ENCODE measurements around the gene HID1. TPM values are rescaled to one million over a fixed set of nuclear protein-coding genes. Genes with fewer than 3 reads are reported as not detected.
"Not testable (repeated sequence)": the region's sequence is repeated elsewhere in the genome, so short reads cannot be mapped to it uniquely, and the experiment has no call there.

Gene HID1
- total RNA-seq, 1 experiment from 2014 or later = 0.16 TPM

- Histone ChIP-seq H3K9me3 (replicated peaks) (no peaks in the 10 kb centered on the region), H3K4me3 (peak overlapping the region; percentile 90), H3K36me3 (0 out of 2 replicates have a peak, but pooled peaks cover 8% of the 10 kb centered on the region), H3K4me1 (replicated peaks) (peaks cover 18% of the 10 kb centered on the region), H3K27me3 (replicated peaks) (no peaks in the 10 kb centered on the region), H3K27ac (peak overlapping the region; percentile 44)
- peak; percentile 86 to 91 for DNase-seq (ENCODE audit: low read depth in 1 of 2, low spot score in 2 of 2)
These were observed 15.6 kb upstream of the HID1 start for GRCh38 chr17:74987909-74988711.

- Histone ChIP-seq H3K36me3 (0 out of 2 replicates have a peak, but pooled peaks cover 8% of the 10 kb centered on the region), H3K27ac (peak within 1 kb of the TSS; percentile 44), H3K4me1 (replicated peaks) (peaks cover 22% of the 10 kb centered on the region), H3K4me3 (peak within 1 kb of the TSS; percentile 90), H3K27me3 (replicated peaks) (no peaks in the 10 kb centered on the region), H3K9me3 (replicated peaks) (no peaks in the 10 kb centered on the region)
- peak; percentile 83 to 97 for DNase-seq (ENCODE audit: low read depth in 1 of 2, low spot score in 2 of 2)
These were observed 14.9 kb upstream of the HID1 start, which contains the start of gene CDR2L for GRCh38 chr17:74987418-74987908. Gene CDR2L (plus strand): TSS chr17:74987632. CDS start chr17:74988044, 412 bp downstream.

DNA sequence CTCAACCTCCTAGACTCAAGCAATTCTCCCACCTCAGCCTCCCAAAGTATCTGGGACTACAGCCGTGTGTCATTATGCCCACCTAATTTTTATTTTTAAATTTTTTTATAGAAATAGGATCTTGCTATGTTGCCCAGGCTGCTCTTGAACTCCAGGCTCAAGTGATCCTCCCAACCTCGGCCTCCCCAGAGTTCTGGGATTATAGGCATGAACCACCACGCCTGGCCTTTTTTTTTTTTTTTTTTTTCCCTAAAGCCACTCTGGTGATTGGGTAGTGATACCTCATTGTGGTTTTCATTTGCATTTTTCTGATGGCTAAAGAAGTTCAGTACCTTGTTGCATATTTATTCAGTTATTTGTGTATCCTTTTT, 13.6 kb upstream of the HID1 start:
- no peak overlapping the region for H3K27ac ChIP-seq
- H3K27me3 ChIP-seq (replicated peaks) = no peaks in the 10 kb centered on the region
- peaks cover 34% of the 10 kb centered on the region for H3K4me1 ChIP-seq (replicated peaks)
- DNase-seq (ENCODE audit: low read depth in 1 of 2, low spot score in 2 of 2) = no peak
- H3K9me3 ChIP-seq (replicated peaks) = no peaks in the 10 kb centered on the region
- H3K36me3 ChIP-seq = 0 out of 2 replicates have a peak, but pooled peaks cover 8% of the 10 kb centered on the region
- no peak overlapping the region for H3K4me3 ChIP-seq

GRCh38 chr17:74982663-74983313, 10.2 kb upstream of the HID1 start:
- Histone ChIP-seq H3K4me3 (peak overlapping the region; percentile 51), H3K4me1 (replicated peaks) (peaks cover 26% of the 10 kb centered on the region), H3K27ac (peak overlapping the region; percentile 59; the same call in 1 of the 2 replicates)
- H3K36me3 ChIP-seq; H3K27me3 ChIP-seq (replicated peaks); DNase-seq (ENCODE audit: low read depth in 1 of 2, low spot score in 2 of 2); H3K9me3 ChIP-seq (replicated peaks): not testable (repeated sequence)

DNA sequence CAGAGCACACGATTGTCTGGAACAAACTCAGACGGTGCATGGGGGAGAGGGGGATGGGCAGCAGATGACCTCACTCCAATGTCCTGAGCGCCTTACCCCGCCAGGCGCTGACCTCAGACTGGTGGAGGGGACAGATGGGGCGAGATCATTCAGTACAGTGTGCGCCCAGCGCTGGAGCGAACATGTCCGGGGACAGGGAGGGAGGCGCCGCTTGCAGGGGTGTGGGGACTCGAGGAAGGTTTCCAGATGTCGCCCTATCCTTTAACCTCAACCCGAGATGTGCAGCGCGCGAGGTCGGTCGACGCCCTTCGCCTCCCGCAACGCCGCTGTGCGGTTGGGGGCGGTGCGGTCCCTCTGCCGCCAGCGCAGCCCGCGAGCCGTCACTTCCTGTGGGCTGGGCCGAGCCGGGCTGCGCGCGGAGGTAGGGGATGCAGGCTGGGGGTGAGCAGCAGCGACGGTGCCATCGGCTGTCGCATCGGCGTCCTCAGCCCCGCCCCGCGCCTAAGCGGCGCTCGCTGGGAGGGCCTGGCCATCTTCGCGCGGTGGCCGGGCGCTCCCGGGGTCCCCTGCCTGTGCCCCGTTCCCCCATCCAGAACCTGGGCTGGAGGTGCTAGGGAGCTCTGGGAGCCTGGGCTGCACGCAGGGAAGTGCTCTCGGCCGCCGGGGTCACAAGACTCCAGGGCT, 9.6 kb upstream of the HID1 start:
- H3K27me3 ChIP-seq (replicated peaks) = no peaks in the 10 kb centered on the region; the same call in 1 of the 2 replicates
- H3K9me3 ChIP-seq (replicated peaks) = no peaks in the 10 kb centered on the region
- H3K4me1 ChIP-seq (replicated peaks) = peaks cover 22% of the 10 kb centered on the region
- H3K4me3 ChIP-seq = peak overlapping the region; percentile 51
- peak overlapping the region; percentile 59 for H3K27ac ChIP-seq
- H3K36me3 ChIP-seq = no peaks in the 10 kb centered on the region
- peak; percentile 86 to 88 for DNase-seq (ENCODE audit: low read depth in 1 of 2, low spot score in 2 of 2)

DNA sequence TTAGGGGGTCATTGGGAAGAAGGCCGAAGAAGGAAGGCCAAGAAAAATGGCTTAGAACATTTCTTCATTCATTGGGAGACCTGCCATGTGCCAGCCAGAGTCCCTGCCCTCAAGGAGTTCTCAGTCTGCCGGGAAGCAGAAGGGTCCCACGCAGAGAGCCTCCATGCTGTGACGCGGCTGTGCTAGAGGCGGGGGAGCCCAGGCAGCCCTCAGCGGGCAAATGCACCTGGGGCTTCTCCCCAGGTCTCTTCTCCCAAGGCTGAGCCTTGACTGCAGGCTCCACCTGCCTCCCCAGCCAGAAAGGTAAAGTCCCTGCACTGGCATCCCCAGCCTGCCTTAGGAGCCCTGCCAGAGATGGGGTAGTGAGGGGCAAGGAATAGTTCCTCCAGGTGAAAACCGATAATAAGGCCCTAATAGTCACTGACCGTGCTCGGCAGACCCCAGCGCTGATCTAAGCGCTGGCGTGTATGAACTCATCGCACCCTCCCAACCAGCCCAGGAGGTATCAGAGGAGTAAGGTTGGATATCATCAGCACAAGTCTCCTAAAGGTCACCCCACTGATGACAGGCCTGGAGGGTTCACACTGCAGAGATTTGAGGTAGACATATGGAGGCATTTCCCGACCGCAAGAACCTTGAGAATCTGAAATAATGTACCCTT, 8.9 kb upstream of the HID1 start:
- DNase-seq (ENCODE audit: low read depth in 1 of 2, low spot score in 2 of 2) = no peak
- Histone ChIP-seq H3K36me3 (no peaks in the 10 kb centered on the region), H3K27ac (peak overlapping the region; percentile 59), H3K4me1 (replicated peaks) (peaks cover 19% of the 10 kb centered on the region), H3K9me3 (replicated peaks) (no peaks in the 10 kb centered on the region), H3K4me3 (peak overlapping the region; percentile 51), H3K27me3 (replicated peaks) (no peaks in the 10 kb centered on the region; the same call in 1 of the 2 replicates)

DNA sequence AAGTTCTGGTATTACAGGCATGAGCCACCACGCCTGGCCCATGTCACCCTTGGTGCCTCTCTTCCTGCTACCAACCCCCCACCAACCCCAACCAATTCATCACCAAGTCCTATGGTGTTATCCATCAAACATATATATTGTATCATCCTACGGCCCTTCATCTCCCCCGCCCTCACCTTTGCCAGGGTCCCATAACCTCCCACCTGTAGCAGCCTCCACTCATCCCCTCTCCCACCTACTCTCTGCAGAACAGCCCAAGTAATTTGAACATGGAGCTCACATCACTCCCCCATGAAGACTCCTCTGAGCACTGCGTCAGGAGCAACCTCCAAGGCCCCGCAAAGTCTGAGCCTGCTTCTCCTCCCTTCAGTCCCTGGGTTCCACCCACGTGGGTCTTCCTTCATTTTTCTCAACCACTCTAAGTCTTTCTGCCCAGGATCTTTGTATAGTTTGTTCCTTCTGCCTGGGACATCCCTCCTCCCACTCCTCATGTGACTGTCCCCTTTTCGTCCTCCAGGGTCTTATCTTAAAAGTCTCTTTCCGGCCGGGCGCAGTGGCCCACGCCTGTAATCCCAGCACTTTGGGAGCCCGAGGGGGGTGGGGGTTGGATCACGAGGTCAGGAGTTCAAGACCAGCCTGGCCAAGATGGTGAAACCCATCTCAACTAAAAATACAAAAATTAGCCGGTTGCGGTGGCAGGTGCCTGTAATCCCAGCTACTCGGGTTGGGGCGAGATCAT, 7.0 kb upstream of the HID1 start:
- no peak overlapping the region for H3K27ac ChIP-seq
- H3K9me3 ChIP-seq (replicated peaks) = no peaks in the 10 kb centered on the region
- H3K4me3 ChIP-seq = no peak overlapping the region
- peaks cover 19% of the 10 kb centered on the region for H3K4me1 ChIP-seq (replicated peaks)
- H3K27me3 ChIP-seq (replicated peaks) = peaks cover 12% of the 10 kb centered on the region
- H3K36me3 ChIP-seq = no peaks in the 10 kb centered on the region
- DNase-seq (ENCODE audit: low read depth in 1 of 2, low spot score in 2 of 2) = peak in 1 of 2 experiments; percentile 42

- no peak overlapping the region for H3K27ac ChIP-seq
- peak in 1 of 2 experiments; percentile 39 for DNase-seq (ENCODE audit: low read depth in 1 of 2, low spot score in 2 of 2)
- H3K4me1 ChIP-seq (replicated peaks) = peaks cover 19% of the 10 kb centered on the region
- no peaks in the 10 kb centered on the region for H3K9me3 ChIP-seq (replicated peaks)
- H3K36me3 ChIP-seq = no peaks in the 10 kb centered on the region
- no peak overlapping the region for H3K4me3 ChIP-seq
- peaks cover 26% of the 10 kb centered on the region for H3K27me3 ChIP-seq (replicated peaks)
These were observed 5.7 kb upstream of the HID1 start for GRCh38 chr17:74978240-74978639.

DNA sequence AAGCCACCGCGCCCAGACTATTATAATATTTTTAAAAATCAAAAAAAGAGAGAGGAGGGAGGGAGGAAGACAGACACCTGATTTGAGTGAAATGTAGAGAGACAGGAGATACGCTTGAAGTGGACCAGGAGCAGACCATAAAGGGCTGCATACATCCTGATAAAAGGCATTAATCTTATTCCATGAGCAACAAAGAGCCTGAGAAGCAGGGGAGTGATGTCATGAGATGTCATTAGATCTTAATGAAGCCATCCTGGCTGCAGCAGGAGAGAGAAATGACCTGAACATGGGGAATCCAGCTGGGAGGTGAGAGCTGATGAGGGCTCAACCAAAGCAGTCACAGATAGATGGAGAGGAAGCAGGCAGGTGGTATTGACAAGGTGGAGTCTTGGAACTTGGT, 5.2 kb upstream of the HID1 start:
- Histone ChIP-seq H3K4me1 (replicated peaks) (peaks cover 20% of the 10 kb centered on the region), H3K27ac (no peak overlapping the region), H3K27me3 (replicated peaks) (peaks cover 30% of the 10 kb centered on the region), H3K4me3 (no peak overlapping the region), H3K9me3 (replicated peaks) (no peaks in the 10 kb centered on the region), H3K36me3 (no peaks in the 10 kb centered on the region)
- no peak for DNase-seq (ENCODE audit: low read depth in 1 of 2, low spot score in 2 of 2)

GRCh38 chr17:74975943-74976342, 3.4 kb upstream of the HID1 start:
- Histone ChIP-seq H3K4me1 (replicated peaks) (peaks cover 8% of the 10 kb centered on the region), H3K27me3 (replicated peaks) (peaks cover 49% of the 10 kb centered on the region), H3K27ac (no peak overlapping the region), H3K36me3 (no peaks in the 10 kb centered on the region), H3K9me3 (replicated peaks) (peaks cover 3% of the 10 kb centered on the region; the same call in 1 of the 2 replicates), H3K4me3 (no peak overlapping the region)
- DNase-seq (ENCODE audit: low read depth in 1 of 2, low spot score in 2 of 2) = no peak

- DNase-seq (ENCODE audit: low read depth in 1 of 2, low spot score in 2 of 2) = no peak
- H3K27ac ChIP-seq = no peak overlapping the region
- H3K4me1 ChIP-seq (replicated peaks) = peaks cover 8% of the 10 kb centered on the region
- no peaks in the 10 kb centered on the region for H3K36me3 ChIP-seq
- no peak overlapping the region for H3K4me3 ChIP-seq
- H3K9me3 ChIP-seq (replicated peaks) = peaks cover 3% of the 10 kb centered on the region; the same call in 1 of the 2 replicates
- peaks cover 58% of the 10 kb centered on the region for H3K27me3 ChIP-seq (replicated peaks)
These were observed 392 bp upstream of the HID1 start for GRCh38 chr17:74972973-74973328.

DNA sequence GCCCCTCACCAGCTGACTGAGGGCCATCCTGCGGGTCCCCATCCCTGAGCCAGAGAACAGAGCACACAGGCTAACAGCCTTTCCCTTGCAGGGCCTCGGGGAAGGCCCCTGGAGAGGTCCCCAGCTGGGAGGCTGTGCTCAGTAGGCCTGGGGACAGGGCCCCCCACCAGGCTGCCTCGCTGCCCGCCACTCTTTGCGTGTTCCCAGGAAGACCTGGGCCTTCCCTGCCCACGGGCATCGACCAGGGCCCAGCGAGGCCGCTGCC, 785 bp downstream of the HID1 start:
- H3K27me3 ChIP-seq (replicated peaks) = peaks cover 58% of the 10 kb centered on the region
- no peak overlapping the region for H3K4me3 ChIP-seq
- H3K27ac ChIP-seq = no peak overlapping the region
- no peak for DNase-seq (ENCODE audit: low read depth in 1 of 2, low spot score in 2 of 2)
- H3K4me1 ChIP-seq (replicated peaks) = peaks cover 8% of the 10 kb centered on the region
- H3K36me3 ChIP-seq = no peaks in the 10 kb centered on the region
- H3K9me3 ChIP-seq (replicated peaks) = peaks cover 3% of the 10 kb centered on the region; the same call in 1 of the 2 replicates
